Left ventricle myocardium inferior (tissue), 1 donor: ENCODE results near the gene DOCK3. TPM values are rescaled to one million over a fixed set of nuclear protein-coding genes. Genes with fewer than 3 reads are reported as not detected.

Experiments used
- DNase-seq: peaks from one replicate; pipeline ENCODE4 v3.0.0-alpha.2; 2020
- H3K27ac ChIP-seq: fragments of 200-600 bp; replicated peaks from 2 replicates; pipeline ENCODE4 v1.8.0; 2021
- H3K27me3 ChIP-seq: fragments of 200-600 bp; 2 replicates; pipeline ENCODE4 v1.8.0; 2021; ENCODE audit warnings: low read depth
- H3K36me3 ChIP-seq: fragments of 200-600 bp; 2 replicates; pipeline ENCODE4 v1.8.0; 2021
- H3K4me1 ChIP-seq: fragments of 200-600 bp; 2 replicates; pipeline ENCODE4 v1.8.0; 2021
- H3K4me3 ChIP-seq: fragments of 200-600 bp; 2 replicates; pipeline ENCODE4 v1.8.0; 2021; ENCODE audit warnings: mild to moderate bottlenecking, moderate library complexity
- H3K9me3 ChIP-seq: fragments of 200-600 bp; replicated peaks from 2 replicates; pipeline ENCODE4 v1.8.0; 2021
- CTCF ChIP-seq: fragments of 200-600 bp; IDR thresholded peaks from 2 replicates; pipeline ENCODE4 v1.8.0; 2021; ENCODE audit warnings: antibody characterized with exemption, mild to moderate bottlenecking, borderline replicate concordance
- intact Hi-C: fragments of 100-400 bp; cut with micrococcal nuclease; formaldehyde crosslinking; loops from one replicate; pipeline ENCODE4 v1.11.0; 2022
- total RNA-seq: library from RNA; stranded (reverse); fragmentation: NEBNext Ultra II Directional; extraction: Animal tissue kit (Norgen Biotek cat#: 25700); gene quantifications from one replicate; pipeline ENCODE4 v1.2.1, GENCODE V29; 2021
- donor health status: DM: no; HTN: yes; CAD: no; lungs with severe emphysema.

DOCK3 gene
- total RNA-seq, 1 donor from 2014 or later: 3.9 TPM

- no peaks in the 10 kb centered on the region for H3K27me3 ChIP-seq
- no peak overlapping the region for H3K27ac ChIP-seq
- intact Hi-C loops: no loop called here
- DNase-seq: no peak
- no peak overlapping the region for H3K4me3 ChIP-seq
- H3K4me1 ChIP-seq: no peaks in the 10 kb centered on the region
- TF ChIP-seq CTCF: no peak
- no peaks in the 10 kb centered on the region for H3K36me3 ChIP-seq
- H3K9me3 ChIP-seq: no peaks in the 10 kb centered on the region
These were observed 360.9 kb downstream of the DOCK3 start for GRCh38 chr3:51035630-51036029.

GRCh38 chr3:51044982-51045381, 370.3 kb downstream of the DOCK3 start:
- Histone ChIP-seq H3K27me3 (no peaks in the 10 kb centered on the region), H3K4me1 (no peaks in the 10 kb centered on the region), H3K36me3 (no peaks in the 10 kb centered on the region), H3K4me3 (no peak overlapping the region), H3K27ac (no peak overlapping the region), H3K9me3 (no peaks in the 10 kb centered on the region)
- intact Hi-C loops: no loop called here
- no peak for TF ChIP-seq CTCF
- DNase-seq: no peak

- DNase-seq: no peak
- Histone ChIP-seq H3K36me3 (no peaks in the 10 kb centered on the region), H3K27ac (no peak overlapping the region), H3K9me3 (no peaks in the 10 kb centered on the region), H3K27me3 (no peaks in the 10 kb centered on the region), H3K4me3 (no peak overlapping the region), H3K4me1 (no peaks in the 10 kb centered on the region)
- TF ChIP-seq CTCF: no peak
- intact Hi-C loops: no loop called here
These were observed 377.8 kb downstream of the DOCK3 start for GRCh38 chr3:51052562-51052961.

GRCh38 chr3:51057121-51057520, 382.4 kb downstream of the DOCK3 start:
- no peaks in the 10 kb centered on the region for H3K27me3 ChIP-seq
- H3K27ac ChIP-seq: no peak overlapping the region
- no peaks in the 10 kb centered on the region for H3K36me3 ChIP-seq
- DNase-seq: no peak
- H3K4me3 ChIP-seq: no peak overlapping the region
- H3K4me1 ChIP-seq: no peaks in the 10 kb centered on the region
- TF ChIP-seq CTCF: no peak
- no peaks in the 10 kb centered on the region for H3K9me3 ChIP-seq
- intact Hi-C loops: no loop called here

- intact Hi-C loops: no loop called here
- Histone ChIP-seq H3K9me3 (no peaks in the 10 kb centered on the region), H3K4me3 (no peak overlapping the region), H3K4me1 (no peaks in the 10 kb centered on the region), H3K36me3 (no peaks in the 10 kb centered on the region), H3K27ac (no peak overlapping the region), H3K27me3 (no peaks in the 10 kb centered on the region)
- no peak for TF ChIP-seq CTCF
- DNase-seq: no peak
These were observed 388.3 kb downstream of the DOCK3 start for GRCh38 chr3:51063053-51063452.
